ENCODE data around the gene HES1. TPM values are rescaled to one million over a fixed set of nuclear protein-coding genes. Genes with fewer than 3 reads are reported as not detected.
"Not testable (repeated sequence)": the region's sequence is repeated elsewhere in the genome, so short reads cannot be mapped to it uniquely, and the experiment has no call there.

The HES1 gene
- total and polyA plus RNA-seq, 4 donors: 28.7 to 58.9 (median 43.8) TPM

DNA sequence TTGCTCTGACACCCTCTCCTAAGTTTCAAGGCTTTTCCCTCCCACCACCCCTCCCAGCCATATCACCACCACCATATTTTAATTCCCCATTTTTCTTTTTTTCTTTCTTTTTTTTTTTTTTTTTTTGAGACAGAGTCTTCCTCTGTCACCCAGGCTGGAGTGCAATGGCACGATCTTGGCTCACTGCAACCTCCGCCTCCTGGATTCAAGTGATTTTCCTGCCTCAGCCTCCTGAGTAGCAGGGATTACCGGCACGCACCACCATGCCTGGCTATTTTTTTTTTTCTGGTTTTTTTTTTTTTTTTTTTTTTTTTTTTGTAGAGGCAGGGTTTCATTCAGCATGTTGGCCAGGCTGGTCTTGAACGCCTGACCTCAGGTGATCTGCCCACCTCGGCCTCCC is 44.1 kb upstream of the HES1 start:
- not testable (repeated sequence) for H3K36me3 ChIP-seq (ENCODE audit: control insufficient read depth, insufficient read depth, low read length); H3K27me3 ChIP-seq (ENCODE audit: control insufficient read depth, insufficient read depth, low read length); H3K4me3 ChIP-seq (ENCODE audit: low read depth, low read length); DNase-seq (ENCODE audit: low read depth in 4 of 6, low spot score in 6 of 6); H3K27ac ChIP-seq (ENCODE audit: low read depth, low read length); H3K9me3 ChIP-seq (ENCODE audit: control insufficient read depth, insufficient read depth, low read length)
- WGBS (ENCODE audit: insufficient coverage): 92% methylated on average over 4 of the region's 6 CpGs
- H3K4me1 ChIP-seq (ENCODE audit: control insufficient read depth, insufficient read depth, low read length): peaks cover 23% of the 10 kb centered on the region

DNA sequence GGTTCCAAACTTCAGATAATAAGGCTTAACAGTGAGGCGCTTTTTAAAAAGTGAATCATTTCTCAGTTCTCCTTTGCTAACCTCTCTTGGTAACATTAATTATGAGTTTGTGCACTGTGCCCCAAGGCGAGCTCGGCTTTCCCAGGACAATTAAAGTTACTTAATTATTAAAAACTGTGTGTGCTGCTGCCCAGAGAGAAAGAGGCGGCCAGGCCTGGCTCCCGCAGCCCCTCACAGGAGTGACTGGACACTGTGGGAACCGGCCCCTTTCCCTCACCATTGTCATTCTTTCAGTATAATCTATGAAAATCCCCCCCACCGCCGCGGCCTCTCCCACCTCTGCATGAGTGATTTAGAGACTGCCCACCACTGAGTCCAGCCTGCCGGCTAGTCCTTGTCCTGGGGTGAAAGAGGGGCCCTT is 43.1 kb upstream of the HES1 start:
- Histone ChIP-seq H3K27ac (ENCODE audit: low read depth, low read length) (no peak overlapping the region), H3K36me3 (ENCODE audit: control insufficient read depth, insufficient read depth, low read length) (no peaks in the 10 kb centered on the region), H3K27me3 (ENCODE audit: control insufficient read depth, insufficient read depth, low read length) (peaks cover under 1% of the 10 kb centered on the region), H3K4me3 (ENCODE audit: low read depth, low read length) (no peak overlapping the region), H3K4me1 (ENCODE audit: control insufficient read depth, insufficient read depth, low read length) (peaks cover 31% of the 10 kb centered on the region), H3K9me3 (ENCODE audit: control insufficient read depth, insufficient read depth, low read length) (no peaks in the 10 kb centered on the region)
- WGBS (ENCODE audit: insufficient coverage): 67% methylated on average over 1 of the region's 10 CpGs
- DNase-seq (ENCODE audit: low read depth in 4 of 6, low spot score in 6 of 6): no peak

DNA sequence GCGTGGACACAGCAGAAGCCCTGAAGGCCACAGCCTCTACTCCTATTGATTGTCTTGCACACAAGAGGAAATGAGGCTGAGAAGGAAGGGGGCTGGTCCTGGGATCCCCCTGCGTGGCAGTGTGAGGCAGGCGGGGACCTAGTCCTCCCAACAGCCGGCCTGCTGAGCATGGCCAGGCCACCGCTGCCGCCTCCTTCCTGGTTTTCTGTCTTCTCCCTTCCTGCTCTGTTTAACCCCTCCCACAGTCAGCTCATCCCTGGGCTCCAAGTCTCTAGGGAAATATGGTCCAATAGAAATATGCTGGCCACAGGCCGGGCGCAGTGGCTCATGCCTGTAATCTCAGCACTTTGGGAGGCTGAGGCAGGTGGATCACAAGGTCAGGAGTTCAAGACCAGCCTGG is 42.1 kb upstream of the HES1 start:
- peaks cover 36% of the 10 kb centered on the region for H3K4me1 ChIP-seq (ENCODE audit: control insufficient read depth, insufficient read depth, low read length)
- WGBS (ENCODE audit: insufficient coverage): 95% methylated on average over 5 of the region's 8 CpGs

DNA sequence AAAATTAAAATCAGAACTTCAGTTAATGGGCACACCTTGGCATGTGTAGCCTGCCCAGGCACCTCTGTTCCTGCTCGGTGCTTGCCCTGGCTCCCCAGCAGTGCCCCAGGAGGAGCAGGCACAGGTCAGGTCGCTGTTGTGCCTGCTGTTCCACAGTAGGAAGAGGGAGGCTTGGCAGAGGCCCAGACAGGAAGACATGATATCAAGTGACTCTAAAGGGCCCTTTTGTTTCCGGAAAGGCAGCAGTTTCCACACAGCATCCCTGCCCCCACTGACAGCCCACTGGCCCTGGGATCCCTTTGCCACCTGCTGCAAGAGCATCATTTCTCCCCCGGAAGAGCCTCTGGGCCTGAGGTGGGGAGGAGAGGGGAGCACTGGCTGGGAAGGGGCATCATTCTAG is 40.5 kb upstream of the HES1 start:
- no peak overlapping the region for H3K27ac ChIP-seq (ENCODE audit: low read depth, low read length)
- H3K4me3 ChIP-seq (ENCODE audit: low read depth, low read length): no peak overlapping the region
- WGBS (ENCODE audit: insufficient coverage): 35% methylated on average over 2 of the region's 4 CpGs

More for the DNA sequence above, 42.1 kb upstream of the HES1 start:
- H3K4me3 ChIP-seq (ENCODE audit: low read depth, low read length): no peak overlapping the region
- no peaks in the 10 kb centered on the region for H3K27me3 ChIP-seq (ENCODE audit: control insufficient read depth, insufficient read depth, low read length)
- no peaks in the 10 kb centered on the region for H3K36me3 ChIP-seq (ENCODE audit: control insufficient read depth, insufficient read depth, low read length)
- no peak for DNase-seq (ENCODE audit: low read depth in 4 of 6, low spot score in 6 of 6)
- no peak overlapping the region for H3K27ac ChIP-seq (ENCODE audit: low read depth, low read length)
- no peaks in the 10 kb centered on the region for H3K9me3 ChIP-seq (ENCODE audit: control insufficient read depth, insufficient read depth, low read length)

DNA sequence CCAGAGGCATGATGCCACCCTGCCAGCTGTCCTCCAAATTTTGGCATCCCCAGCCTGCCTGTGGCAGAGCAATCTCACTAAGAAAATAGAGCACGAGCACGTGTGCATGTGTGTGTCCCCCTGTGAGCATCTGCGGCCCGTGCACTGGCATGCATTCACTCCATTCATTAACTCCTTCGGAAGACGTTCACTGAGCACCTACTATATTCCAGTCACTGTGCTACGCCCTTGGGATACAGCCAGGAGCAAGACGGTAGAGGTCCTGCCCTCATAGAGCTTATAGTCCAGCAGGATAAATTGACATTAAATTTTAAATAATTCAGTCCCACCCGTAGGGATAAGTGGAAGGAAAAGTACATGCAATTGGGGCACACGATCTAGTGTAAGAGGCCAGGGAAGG is 40.0 kb upstream of the HES1 start:
- H3K27ac ChIP-seq (ENCODE audit: low read depth, low read length): no peak overlapping the region
- H3K4me3 ChIP-seq (ENCODE audit: low read depth, low read length): no peak overlapping the region
- H3K36me3 ChIP-seq (ENCODE audit: control insufficient read depth, insufficient read depth, low read length): no peaks in the 10 kb centered on the region
- H3K27me3 ChIP-seq (ENCODE audit: control insufficient read depth, insufficient read depth, low read length): peaks cover 2% of the 10 kb centered on the region
- peaks cover 29% of the 10 kb centered on the region for H3K4me1 ChIP-seq (ENCODE audit: control insufficient read depth, insufficient read depth, low read length)
- no peaks in the 10 kb centered on the region for H3K9me3 ChIP-seq (ENCODE audit: control insufficient read depth, insufficient read depth, low read length)
- whole genome bisulfite sequencing (ENCODE audit: insufficient coverage): 91% methylated on average over 7 of the region's 10 CpGs
- no peak for DNase-seq (ENCODE audit: low read depth in 4 of 6, low spot score in 6 of 6)

More for the DNA sequence above, 40.5 kb upstream of the HES1 start:
- H3K27me3 ChIP-seq (ENCODE audit: control insufficient read depth, insufficient read depth, low read length): peaks cover 2% of the 10 kb centered on the region
- H3K4me1 ChIP-seq (ENCODE audit: control insufficient read depth, insufficient read depth, low read length): peaks cover 29% of the 10 kb centered on the region
- H3K36me3 ChIP-seq (ENCODE audit: control insufficient read depth, insufficient read depth, low read length): no peaks in the 10 kb centered on the region
- DNase-seq (ENCODE audit: low read depth in 4 of 6, low spot score in 6 of 6): peak in 1 of 6 donors; percentile 74
- no peaks in the 10 kb centered on the region for H3K9me3 ChIP-seq (ENCODE audit: control insufficient read depth, insufficient read depth, low read length)

DNA sequence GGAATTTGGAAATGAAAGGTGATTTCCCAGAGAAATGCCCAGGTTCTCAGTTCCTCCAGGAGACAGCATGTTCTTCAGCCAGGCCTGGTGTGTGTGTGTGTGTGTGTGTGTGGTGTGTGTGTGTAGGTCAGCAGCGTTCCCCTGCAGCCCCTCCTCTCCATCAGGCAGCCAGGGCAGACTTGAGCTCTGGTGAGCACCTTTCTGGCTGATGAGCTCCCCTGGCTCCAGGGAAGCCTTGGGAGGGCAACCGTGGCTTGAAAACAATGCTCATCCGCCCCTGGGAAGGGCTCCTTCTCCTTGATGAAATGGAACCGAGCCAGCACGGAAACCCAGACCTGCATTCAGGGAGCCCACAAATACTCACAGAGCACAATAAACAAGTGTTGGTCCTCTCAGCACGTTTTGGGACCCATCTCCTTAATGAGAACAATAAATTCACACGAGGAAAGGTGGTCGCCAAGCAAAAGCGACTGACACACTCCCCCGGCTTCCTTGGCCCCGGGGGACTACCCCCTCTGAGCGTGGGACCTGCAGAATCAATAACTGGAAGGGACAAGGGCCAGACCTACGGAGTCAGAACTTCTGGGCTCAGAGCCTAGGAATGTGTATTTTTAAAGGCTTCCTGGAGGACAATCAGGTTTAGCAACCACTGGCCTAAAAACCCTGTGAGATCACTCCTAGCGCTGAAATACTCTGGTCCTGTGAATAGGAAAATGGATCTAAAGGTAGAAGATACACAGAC is 38.6 kb upstream of the HES1 start:
- whole genome bisulfite sequencing (ENCODE audit: insufficient coverage): 29% methylated on average over 10 of the region's 14 CpGs
- Histone ChIP-seq H3K4me1 (ENCODE audit: control insufficient read depth, insufficient read depth, low read length) (peaks cover 29% of the 10 kb centered on the region), H3K4me3 (ENCODE audit: low read depth, low read length) (no peak overlapping the region), H3K36me3 (ENCODE audit: control insufficient read depth, insufficient read depth, low read length) (no peaks in the 10 kb centered on the region), H3K27ac (ENCODE audit: low read depth, low read length) (no peak overlapping the region), H3K9me3 (ENCODE audit: control insufficient read depth, insufficient read depth, low read length) (no peaks in the 10 kb centered on the region), H3K27me3 (ENCODE audit: control insufficient read depth, insufficient read depth, low read length) (peaks cover 4% of the 10 kb centered on the region)
- DNase-seq (ENCODE audit: low read depth in 4 of 6, low spot score in 6 of 6): peak in 1 of 6 donors; percentile 34

DNA sequence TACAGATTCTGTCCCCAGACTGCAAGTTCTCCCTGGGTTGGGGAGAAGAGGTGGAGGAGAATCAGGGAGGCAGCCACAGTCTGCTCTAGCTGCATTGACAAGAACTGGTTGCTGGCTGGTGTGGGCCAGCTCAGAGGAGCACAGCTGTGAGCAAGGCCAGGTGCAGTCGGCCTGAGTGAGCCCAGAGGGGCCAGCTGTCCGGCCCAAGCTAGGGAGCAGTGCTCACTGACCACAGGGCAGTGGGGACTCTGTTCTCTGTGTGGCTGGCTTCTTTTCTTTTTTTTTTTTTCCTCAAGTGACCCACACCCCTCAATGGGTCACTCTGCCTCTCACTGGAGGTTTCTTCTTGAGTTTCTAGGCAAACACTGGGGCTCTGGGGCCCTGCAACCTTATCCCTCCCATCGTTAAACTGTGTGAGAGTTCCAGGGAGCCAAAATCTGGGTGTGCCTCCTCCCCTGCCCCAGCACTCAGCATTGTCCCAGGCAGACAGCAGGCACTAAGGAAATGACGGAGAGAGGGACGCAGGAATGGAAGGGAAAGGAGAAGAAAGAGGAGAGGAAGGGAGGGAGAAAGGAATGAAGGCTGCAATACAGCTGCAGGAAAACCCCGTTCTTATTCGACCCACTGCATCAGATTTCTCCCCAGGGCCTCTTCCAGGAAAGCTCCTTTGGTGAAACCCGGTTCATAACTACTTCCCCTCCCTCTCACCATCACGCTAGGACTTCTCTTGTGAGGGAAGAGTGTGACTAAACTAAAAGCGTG is 37.7 kb upstream of the HES1 start:
- DNase-seq (ENCODE audit: low read depth in 4 of 6, low spot score in 6 of 6): peak in 1 of 6 donors; percentile 38
- WGBS (ENCODE audit: insufficient coverage): 40% methylated on average over 2 of the region's 10 CpGs
- no peaks in the 10 kb centered on the region for H3K9me3 ChIP-seq (ENCODE audit: control insufficient read depth, insufficient read depth, low read length)
- no peak overlapping the region for H3K4me3 ChIP-seq (ENCODE audit: low read depth, low read length)
- H3K27ac ChIP-seq (ENCODE audit: low read depth, low read length): no peak overlapping the region
- peaks cover 10% of the 10 kb centered on the region for H3K27me3 ChIP-seq (ENCODE audit: control insufficient read depth, insufficient read depth, low read length)
- H3K4me1 ChIP-seq (ENCODE audit: control insufficient read depth, insufficient read depth, low read length): peaks cover 24% of the 10 kb centered on the region
- no peaks in the 10 kb centered on the region for H3K36me3 ChIP-seq (ENCODE audit: control insufficient read depth, insufficient read depth, low read length)

DNA sequence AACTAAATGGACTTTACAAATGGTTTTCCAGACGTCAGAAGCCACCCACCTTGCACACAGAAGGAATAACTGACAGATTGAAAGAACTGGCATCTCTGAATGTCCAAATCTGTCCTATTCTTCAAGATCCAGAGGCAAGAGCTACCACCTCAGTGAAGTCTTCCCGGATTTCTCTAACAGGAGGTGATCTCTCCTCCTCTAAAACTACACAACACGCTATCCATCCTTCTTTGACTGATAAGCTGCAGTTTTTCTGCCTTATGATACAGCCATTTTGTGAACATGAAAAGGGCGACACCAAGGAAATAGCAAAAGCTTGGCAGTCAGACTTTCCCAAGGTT is 37.1 kb upstream of the HES1 start:
- no peaks in the 10 kb centered on the region for H3K9me3 ChIP-seq (ENCODE audit: control insufficient read depth, insufficient read depth, low read length)
- 67% methylated on average over 1 of the region's 4 CpGs for WGBS (ENCODE audit: insufficient coverage)
- peaks cover 10% of the 10 kb centered on the region for H3K27me3 ChIP-seq (ENCODE audit: control insufficient read depth, insufficient read depth, low read length)
- H3K36me3 ChIP-seq (ENCODE audit: control insufficient read depth, insufficient read depth, low read length): no peaks in the 10 kb centered on the region
- H3K4me1 ChIP-seq (ENCODE audit: control insufficient read depth, insufficient read depth, low read length): peaks cover 27% of the 10 kb centered on the region
- DNase-seq (ENCODE audit: low read depth in 4 of 6, low spot score in 6 of 6): no peak
- no peak overlapping the region for H3K4me3 ChIP-seq (ENCODE audit: low read depth, low read length)
- no peak overlapping the region for H3K27ac ChIP-seq (ENCODE audit: low read depth, low read length)

DNA sequence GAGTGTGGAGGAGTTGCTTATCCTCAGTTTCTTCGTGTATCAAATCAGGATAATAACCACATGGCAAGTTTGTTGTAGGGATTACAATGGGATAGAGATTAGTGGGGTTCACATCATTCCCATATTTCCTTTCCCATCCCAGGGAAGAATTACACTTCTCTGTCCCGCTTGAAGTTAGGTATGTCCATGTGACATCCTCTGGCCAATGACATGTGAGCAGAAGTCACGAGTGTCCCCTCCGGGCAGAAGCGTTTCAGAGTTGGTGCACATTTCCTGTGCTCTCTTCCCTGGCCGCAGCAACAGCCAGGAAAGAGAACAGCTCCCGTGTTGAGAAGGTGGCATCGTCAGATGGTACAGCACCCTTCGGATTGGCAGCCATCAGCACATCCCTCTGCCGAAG is 36.7 kb upstream of the HES1 start:
- Histone ChIP-seq H3K36me3 (ENCODE audit: control insufficient read depth, insufficient read depth, low read length) (no peaks in the 10 kb centered on the region), H3K27me3 (ENCODE audit: control insufficient read depth, insufficient read depth, low read length) (peaks cover 10% of the 10 kb centered on the region), H3K4me1 (ENCODE audit: control insufficient read depth, insufficient read depth, low read length) (peaks cover 31% of the 10 kb centered on the region), H3K27ac (ENCODE audit: low read depth, low read length) (no peak overlapping the region), H3K4me3 (ENCODE audit: low read depth, low read length) (no peak overlapping the region), H3K9me3 (ENCODE audit: control insufficient read depth, insufficient read depth, low read length) (no peaks in the 10 kb centered on the region)
- 83% methylated on average over 7 of the region's 10 CpGs for WGBS (ENCODE audit: insufficient coverage)
- DNase-seq (ENCODE audit: low read depth in 4 of 6, low spot score in 6 of 6): no peak

Measured in spinal cord (tissue), 10 donors.